IPS-15b (cell line): Measurements from ENCODE around the gene PICALM.

Source experiments
- H3K27me3 ChIP-seq: one replicate; pipeline ENCODE4 v1.6.1; 2013; ENCODE audit warnings: low read length; ENCODE audit not compliant: control insufficient read depth, insufficient read depth
- H3K36me3 ChIP-seq: one replicate; pipeline ENCODE4 v1.6.1; 2013; ENCODE audit warnings: low read length; ENCODE audit not compliant: control insufficient read depth, insufficient read depth
- H3K4me1 ChIP-seq: one replicate; pipeline ENCODE4 v1.6.1; 2013; ENCODE audit warnings: mild to moderate bottlenecking, low read length; ENCODE audit not compliant: control insufficient read depth, insufficient read depth
- H3K4me3 ChIP-seq: one replicate; pipeline ENCODE4 v1.5.1; 2013; ENCODE audit warnings: low read depth, low read length
- H3K9ac ChIP-seq: one replicate; pipeline ENCODE4 v1.6.1; 2013; ENCODE audit warnings: low read depth, mild to moderate bottlenecking, low read length
- H3K9me3 ChIP-seq: one replicate; pipeline ENCODE4 v1.6.1; 2013; ENCODE audit warnings: mild to moderate bottlenecking, low read length; ENCODE audit not compliant: control insufficient read depth, insufficient read depth

Gene PICALM

DNA sequence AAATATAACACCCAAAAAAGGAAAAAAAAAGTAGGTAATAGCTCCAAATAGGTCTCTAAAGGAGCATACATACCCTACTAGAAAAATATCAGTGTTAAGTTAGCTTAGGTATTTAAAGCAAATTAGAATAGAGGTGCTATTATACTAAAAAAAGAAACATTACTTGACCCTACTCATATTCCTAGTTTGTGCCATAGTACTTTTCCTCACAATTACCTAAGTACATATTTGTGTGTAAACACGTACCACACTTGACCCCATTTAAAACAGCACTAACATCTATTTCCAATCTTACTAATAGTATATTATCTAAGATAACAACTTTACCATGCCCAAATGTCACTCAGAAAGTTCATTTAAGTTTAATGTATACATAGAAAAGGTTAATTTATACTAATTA lies 57.7 kb downstream of the PICALM start:
- Histone ChIP-seq H3K27me3 (no peaks in the 10 kb centered on the region), H3K4me3 (no peak overlapping the region), H3K4me1 (no peaks in the 10 kb centered on the region), H3K9ac (no peak overlapping the region), H3K36me3 (no peaks in the 10 kb centered on the region), H3K9me3 (no peaks in the 10 kb centered on the region)

DNA sequence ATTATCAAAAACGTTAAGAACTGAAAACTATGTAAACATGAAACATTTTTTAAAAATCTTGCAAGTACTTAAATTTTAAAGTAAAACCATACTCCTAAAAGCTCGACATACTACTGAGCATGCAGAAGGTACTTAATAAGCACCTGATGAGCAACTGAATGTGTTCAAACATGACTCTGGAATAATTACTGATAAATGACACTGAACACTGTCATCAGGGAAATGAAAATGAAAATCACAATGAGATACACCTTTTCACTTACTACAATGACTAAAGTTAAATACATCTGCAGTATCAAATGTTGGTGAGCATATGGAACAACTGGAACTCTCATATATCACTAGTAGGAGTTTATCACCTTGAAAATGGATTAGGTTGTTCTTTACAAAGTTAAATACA lies 65.2 kb downstream of the PICALM start:
- Histone ChIP-seq H3K4me1 (no peaks in the 10 kb centered on the region), H3K27me3 (no peaks in the 10 kb centered on the region), H3K9ac (no peak overlapping the region), H3K36me3 (no peaks in the 10 kb centered on the region), H3K4me3 (no peak overlapping the region), H3K9me3 (no peaks in the 10 kb centered on the region)

DNA sequence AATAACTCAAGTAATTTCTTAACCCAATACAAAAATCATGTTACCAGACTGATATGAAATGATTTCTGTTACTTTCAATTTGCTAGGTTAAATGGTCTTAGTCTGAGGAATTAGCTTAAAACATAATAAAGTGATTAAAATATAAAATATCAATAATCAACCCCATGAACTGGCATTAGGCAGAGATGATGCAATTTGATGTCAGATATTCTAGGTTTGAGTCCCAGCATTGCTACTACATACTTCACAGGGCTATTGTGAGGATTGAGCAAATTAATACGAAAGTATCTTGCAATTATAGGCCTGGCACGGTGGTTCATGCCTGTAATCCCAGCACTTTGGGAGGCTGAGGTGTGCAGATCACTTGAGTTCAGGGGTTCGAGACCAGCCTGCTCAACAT lies 66.5 kb downstream of the PICALM start:
- Histone ChIP-seq H3K4me3 (no peak overlapping the region), H3K4me1 (no peaks in the 10 kb centered on the region), H3K36me3 (no peaks in the 10 kb centered on the region), H3K27me3 (no peaks in the 10 kb centered on the region), H3K9me3 (no peaks in the 10 kb centered on the region), H3K9ac (no peak overlapping the region)

DNA sequence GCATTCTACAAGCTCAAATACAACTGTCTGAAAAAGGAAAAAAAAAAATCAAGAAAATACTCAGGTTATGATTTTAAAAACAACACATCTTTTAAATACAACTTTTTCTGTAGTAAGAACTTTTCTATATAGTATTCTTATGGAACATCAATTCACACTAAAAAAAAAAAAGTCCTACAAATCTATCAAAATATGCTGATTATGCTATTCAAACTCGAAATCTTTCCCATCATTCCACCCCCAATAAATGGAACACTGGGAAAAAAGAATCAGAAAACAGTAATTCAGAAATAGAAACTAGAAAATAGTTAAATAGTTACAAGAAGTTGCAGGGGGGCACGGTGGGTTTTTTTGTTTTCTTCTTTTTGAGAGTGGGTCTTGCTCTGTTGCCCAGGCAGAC lies 77.4 kb downstream of the PICALM start:
- no peaks in the 10 kb centered on the region for H3K9me3 ChIP-seq
- no peak overlapping the region for H3K4me3 ChIP-seq
- no peak overlapping the region for H3K9ac ChIP-seq
- H3K27me3 ChIP-seq, result no peaks in the 10 kb centered on the region
- H3K36me3 ChIP-seq, result peaks cover 4% of the 10 kb centered on the region
- H3K4me1 ChIP-seq, result no peaks in the 10 kb centered on the region

DNA sequence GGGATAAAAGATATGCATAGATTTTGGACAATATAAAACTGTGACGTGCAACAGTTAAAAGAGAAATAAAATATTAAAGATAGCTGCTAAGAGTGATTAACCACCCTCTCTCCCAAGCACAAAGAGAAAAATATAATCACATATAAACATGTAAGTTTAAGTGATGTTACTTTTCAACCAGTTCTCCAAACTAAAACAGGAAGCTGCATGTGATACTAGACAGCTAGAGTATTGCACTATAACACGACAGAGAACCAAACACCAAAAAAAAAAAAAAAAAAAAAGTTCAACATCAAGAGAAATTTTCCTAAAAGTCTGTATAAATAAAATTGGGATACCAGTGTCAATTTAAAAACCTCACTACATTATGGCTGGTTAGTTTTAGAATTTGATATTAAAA lies 79.1 kb downstream of the PICALM start:
- Histone ChIP-seq H3K4me3 (no peak overlapping the region), H3K9ac (no peak overlapping the region), H3K27me3 (no peaks in the 10 kb centered on the region), H3K4me1 (no peaks in the 10 kb centered on the region), H3K36me3 (peaks cover 4% of the 10 kb centered on the region), H3K9me3 (no peaks in the 10 kb centered on the region)

DNA sequence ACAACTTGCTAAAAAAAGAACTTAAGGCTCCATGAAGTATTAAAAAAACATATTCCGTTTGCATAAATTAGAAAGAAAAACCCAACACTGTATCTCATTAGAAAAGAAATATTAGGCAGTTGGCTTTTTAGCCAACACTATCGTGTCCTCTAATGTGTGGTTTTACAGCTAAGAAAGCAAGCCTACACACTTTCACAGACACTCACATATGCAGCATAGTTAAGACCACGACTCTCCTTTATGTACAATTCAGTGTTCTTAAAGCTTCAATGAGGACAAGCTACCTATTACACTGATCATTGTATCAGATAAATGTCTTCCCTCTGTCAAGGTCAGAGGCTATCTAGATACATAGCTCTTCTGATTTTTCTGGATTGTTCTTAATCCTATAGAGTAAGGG lies 80.1 kb downstream of the PICALM start:
- peaks cover 3% of the 10 kb centered on the region for H3K36me3 ChIP-seq
- no peaks in the 10 kb centered on the region for H3K4me1 ChIP-seq
- H3K4me3 ChIP-seq, result no peak overlapping the region
- no peaks in the 10 kb centered on the region for H3K27me3 ChIP-seq
- H3K9me3 ChIP-seq, result no peaks in the 10 kb centered on the region
- H3K9ac ChIP-seq, result no peak overlapping the region

DNA sequence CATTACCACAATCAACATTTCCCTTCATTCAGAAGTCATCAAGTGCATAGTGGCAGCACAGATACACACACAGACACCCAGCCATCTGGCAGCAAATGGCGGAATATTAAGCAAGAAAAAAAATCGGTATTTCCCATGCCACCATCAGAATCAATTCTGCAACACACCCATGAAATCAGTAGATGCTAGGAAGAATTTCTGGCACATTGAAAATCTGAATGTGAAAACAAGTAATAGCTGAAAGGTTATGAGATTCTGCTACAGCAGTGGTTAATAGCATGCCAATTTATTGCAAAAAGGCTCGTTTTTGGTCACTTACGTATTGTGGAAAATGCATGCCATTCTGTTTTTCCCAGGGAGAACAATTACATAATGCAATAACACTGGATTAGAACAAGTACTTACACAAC lies 91.1 kb downstream of the PICALM start:
- H3K9ac ChIP-seq, result no peak overlapping the region
- no peaks in the 10 kb centered on the region for H3K36me3 ChIP-seq
- H3K4me1 ChIP-seq, result no peaks in the 10 kb centered on the region
- no peaks in the 10 kb centered on the region for H3K27me3 ChIP-seq
- H3K4me3 ChIP-seq, result no peak overlapping the region
- no peaks in the 10 kb centered on the region for H3K9me3 ChIP-seq

DNA sequence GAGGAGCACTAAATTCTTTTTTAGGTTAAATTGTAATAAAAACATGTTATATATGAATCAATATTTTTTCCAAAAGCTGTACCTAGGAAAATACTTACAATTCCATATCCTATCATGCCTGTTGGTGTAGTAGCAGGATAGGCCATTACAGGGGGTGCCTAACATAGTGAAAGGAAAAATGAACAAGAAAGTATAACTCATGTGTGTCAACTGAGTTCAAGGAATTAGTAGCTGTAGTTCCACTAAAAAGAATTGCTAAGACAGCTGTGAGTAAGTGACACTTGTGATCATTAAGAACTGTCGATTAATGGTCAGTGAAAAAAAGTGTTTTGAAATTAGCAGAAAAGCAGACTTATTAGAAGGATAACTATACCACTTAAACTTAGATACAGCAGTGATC lies 92.4 kb downstream of the PICALM start:
- Histone ChIP-seq H3K9me3 (no peaks in the 10 kb centered on the region), H3K4me1 (no peaks in the 10 kb centered on the region), H3K36me3 (no peaks in the 10 kb centered on the region), H3K9ac (no peak overlapping the region), H3K4me3 (no peak overlapping the region), H3K27me3 (no peaks in the 10 kb centered on the region)

DNA sequence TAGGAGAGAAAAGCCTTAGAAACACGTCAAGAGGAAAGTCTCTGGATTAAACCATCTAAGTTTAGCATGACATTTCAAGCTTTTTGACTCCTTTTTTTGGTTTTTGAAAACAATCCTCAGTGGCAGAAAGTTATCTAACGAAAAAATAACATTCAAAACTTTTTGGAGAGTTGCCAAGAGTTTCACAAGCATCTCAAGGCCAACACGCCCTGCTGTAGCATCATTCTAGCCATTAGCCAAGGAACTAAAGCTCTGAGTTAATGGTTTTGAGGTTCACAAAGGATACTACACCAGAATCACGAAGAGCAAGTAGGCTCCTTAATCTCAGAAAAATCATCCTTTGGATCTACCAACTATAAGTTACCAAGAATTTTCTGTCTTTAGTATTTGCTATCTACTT lies 94.8 kb downstream of the PICALM start:
- no peaks in the 10 kb centered on the region for H3K9me3 ChIP-seq
- no peak overlapping the region for H3K9ac ChIP-seq
- no peaks in the 10 kb centered on the region for H3K36me3 ChIP-seq
- H3K27me3 ChIP-seq, result no peaks in the 10 kb centered on the region
- no peak overlapping the region for H3K4me3 ChIP-seq
- no peaks in the 10 kb centered on the region for H3K4me1 ChIP-seq

DNA sequence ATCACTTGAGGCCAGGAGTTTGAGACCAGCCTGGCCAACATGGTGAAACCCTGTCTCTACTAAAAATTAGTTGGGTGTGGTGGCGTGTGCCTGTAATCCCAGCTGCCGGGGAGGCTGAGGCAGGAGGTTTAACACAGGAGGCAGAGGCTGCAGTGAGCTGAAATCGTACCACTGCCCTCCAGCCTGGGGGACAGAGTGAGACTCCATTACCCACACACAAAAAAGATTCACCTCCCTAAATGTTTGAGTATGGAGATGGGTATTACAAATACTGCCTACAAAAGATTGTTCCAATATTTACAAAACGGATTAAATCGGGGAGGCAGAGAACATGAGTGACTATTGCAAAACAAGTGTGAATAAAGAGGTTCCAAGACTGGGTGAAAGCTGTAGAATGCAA lies 98.3 kb downstream of the PICALM start:
- Histone ChIP-seq H3K36me3 (no peaks in the 10 kb centered on the region), H3K4me3 (no peak overlapping the region), H3K9ac (no peak overlapping the region), H3K4me1 (no peaks in the 10 kb centered on the region), H3K27me3 (no peaks in the 10 kb centered on the region), H3K9me3 (no peaks in the 10 kb centered on the region)

DNA sequence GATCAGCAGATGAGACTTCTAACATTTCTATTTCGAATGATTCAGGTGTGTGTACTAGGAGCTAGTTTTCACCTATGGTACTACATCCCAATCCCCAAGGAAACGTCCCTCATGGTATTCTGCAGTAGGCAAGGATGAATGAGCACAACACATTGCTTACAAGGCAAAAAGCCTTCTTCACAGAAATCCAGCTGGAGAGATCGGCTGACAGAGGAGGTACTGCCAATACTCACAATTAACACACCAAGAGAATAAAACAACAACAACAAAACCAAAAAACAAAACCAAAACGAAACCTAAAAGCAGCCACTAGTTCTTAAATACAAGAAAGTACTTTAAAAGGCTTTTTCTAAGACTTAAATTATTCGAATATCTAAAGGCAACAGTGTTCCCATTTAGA lies 101.4 kb downstream of the PICALM start:
- Histone ChIP-seq H3K9ac (no peak overlapping the region), H3K9me3 (no peaks in the 10 kb centered on the region), H3K4me3 (no peak overlapping the region), H3K36me3 (peaks cover 3% of the 10 kb centered on the region), H3K27me3 (no peaks in the 10 kb centered on the region), H3K4me1 (no peaks in the 10 kb centered on the region)

DNA sequence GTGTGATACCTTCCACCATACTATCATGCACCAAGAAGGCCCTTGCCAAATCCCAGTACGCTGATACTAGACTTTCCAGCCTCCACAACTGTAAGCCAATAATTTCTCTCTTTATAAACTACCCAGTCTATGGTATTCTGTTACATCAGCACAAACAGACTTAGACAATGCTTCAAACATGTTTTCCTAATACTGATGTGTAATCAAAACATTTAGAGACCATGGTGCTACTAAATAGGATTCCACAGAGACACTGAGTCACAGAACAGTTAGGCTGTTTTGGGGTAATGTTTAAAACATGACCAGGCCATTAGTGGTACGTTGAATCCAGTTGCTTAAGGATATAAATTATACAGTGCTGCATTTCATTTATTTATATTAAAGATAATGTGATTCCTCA lies 103.7 kb downstream of the PICALM start:
- H3K36me3 ChIP-seq, result peaks cover 3% of the 10 kb centered on the region
- H3K4me3 ChIP-seq, result no peak overlapping the region
- H3K4me1 ChIP-seq, result no peaks in the 10 kb centered on the region
- H3K27me3 ChIP-seq, result no peaks in the 10 kb centered on the region
- H3K9me3 ChIP-seq, result no peaks in the 10 kb centered on the region
- H3K9ac ChIP-seq, result no peak overlapping the region

DNA sequence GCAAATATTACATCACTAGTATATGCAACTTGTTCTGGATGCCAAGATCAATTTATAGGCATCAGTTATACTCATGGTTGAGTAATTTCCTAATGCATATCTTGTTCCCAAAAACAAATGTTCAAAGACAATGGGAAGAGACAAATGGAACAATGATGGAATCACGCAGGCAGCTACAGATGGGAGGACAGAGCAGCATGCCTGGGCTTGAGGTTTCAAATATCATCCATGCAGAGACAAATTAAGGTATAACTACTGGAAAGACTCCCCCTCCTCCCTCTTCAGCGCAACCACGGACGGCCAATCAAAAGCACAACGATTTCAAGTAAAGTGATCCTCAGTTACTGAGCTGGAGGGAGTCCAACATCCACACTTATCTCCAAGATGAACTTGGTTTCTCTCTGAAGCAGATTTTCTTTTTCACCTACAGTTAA lies 106.9 kb downstream of the PICALM start:
- no peak overlapping the region for H3K9ac ChIP-seq
- H3K27me3 ChIP-seq, result no peaks in the 10 kb centered on the region
- H3K36me3 ChIP-seq, result peaks cover 3% of the 10 kb centered on the region
- no peaks in the 10 kb centered on the region for H3K4me1 ChIP-seq
- no peaks in the 10 kb centered on the region for H3K9me3 ChIP-seq
- H3K4me3 ChIP-seq, result no peak overlapping the region
